Small intestine (tissue), 7 donors: ENCODE results near the gene CCR5AS.

Experiments used
- DNase-seq, 2 donors: peaks; one replicate each; pipeline versions ENCODE4 v3.0.0 to v3.0.0-alpha.2; 2013
- FAIRE-seq: peaks from 2 replicates; lab custom pipeline; 2012; peaks lifted over from hg19 to GRCh38; lab: Jason Lieb, UNC
- H3K27ac ChIP-seq, 3 donors: one replicate each; pipeline ENCODE4 v1.5.1; 2013; ENCODE audit warnings: low read length in 2 of 3, mild to moderate bottlenecking in 2 of 3, control low read depth in 1 of 3, inconsistent platforms in 1 of 3, low read depth in 1 of 3, moderate library complexity in 1 of 3
- H3K27me3 ChIP-seq, 3 donors: one replicate each; pipeline ENCODE4 v1.6.1; 2013; ENCODE audit warnings: low read length in 3 of 3, inconsistent platforms in 1 of 3; ENCODE audit not compliant: control insufficient read depth in 3 of 3, insufficient read depth in 3 of 3
- H3K36me3 ChIP-seq, 3 donors: one replicate each; pipeline ENCODE4 v1.6.1; 2013; ENCODE audit warnings: low read length in 3 of 3, inconsistent platforms in 1 of 3, low read depth in 1 of 3, mild to moderate bottlenecking in 1 of 3, moderate library complexity in 1 of 3; ENCODE audit not compliant: control insufficient read depth in 3 of 3, insufficient read depth in 2 of 3
- H3K4me1 ChIP-seq, 3 donors: one replicate each; pipeline ENCODE4 v1.6.1; 2013; ENCODE audit warnings: low read length in 2 of 3, inconsistent platforms in 1 of 3, low read depth in 1 of 3, mild to moderate bottlenecking in 1 of 3, moderate library complexity in 1 of 3; ENCODE audit not compliant: control insufficient read depth in 3 of 3, insufficient read depth in 2 of 3
- H3K4me3 ChIP-seq, 3 donors: one replicate each; pipeline ENCODE4 v1.5.1; 2013; ENCODE audit warnings: low read length in 3 of 3, control low read depth in 1 of 3, inconsistent platforms in 1 of 3, low read depth in 1 of 3, mild to moderate bottlenecking in 1 of 3, moderate library complexity in 1 of 3
- H3K9me3 ChIP-seq, 2 donors: one replicate each; pipeline ENCODE4 v1.6.1; 2013; ENCODE audit warnings: low read depth in 1 of 2, low read length in 1 of 2; ENCODE audit not compliant: control insufficient read depth in 2 of 2, insufficient read depth in 1 of 2
- WGBS, 3 donors: extraction: QIAGEN DNeasy Blood & Tissue Kit; methylation state at CpG; one replicate each; pipeline ENCODE4 v1.1.7; 2013; 5-methylcytosine and 5-hydroxymethylcytosine counted together
- donor health status: healthy with polysubstance abuse.
- donor health status: control.
- donor health status: control.
- donor health status: Bipolar disorder and iron deficiency.
- donor health status: healthy.

Gene CCR5AS

DNA sequence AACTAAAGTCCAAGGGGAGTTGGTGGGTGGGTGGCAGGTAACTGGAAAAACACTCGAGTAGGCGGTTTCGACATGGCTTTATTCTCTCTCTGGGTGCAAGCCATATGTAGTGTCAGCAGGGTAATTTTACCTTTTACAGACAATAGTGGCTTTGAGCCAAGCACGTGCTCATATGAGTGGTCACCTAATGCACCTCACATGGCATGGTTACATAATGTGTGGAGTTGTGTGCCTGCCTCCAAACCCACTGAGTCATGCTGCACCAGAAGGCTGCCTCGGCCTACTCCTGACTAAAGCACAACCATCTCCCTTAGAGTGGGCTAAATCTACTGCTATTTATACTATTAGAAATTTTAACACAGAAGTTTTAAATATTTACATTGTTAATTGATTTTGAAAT is 16.7 kb upstream of the CCR5AS start:
- H3K27ac ChIP-seq = no peak overlapping the region
- 74 to 83% (median 83%) methylated on average over 5 of the region's 5 CpGs for WGBS, 3 donors
- H3K4me3 ChIP-seq = no peak overlapping the region
- peaks cover 0 to 11% (median 1%) of the 10 kb centered on the region in 3 donors for H3K4me1 ChIP-seq
- FAIRE-seq (no peak), DNase-seq (no peak)
- H3K36me3 ChIP-seq = no peaks in the 10 kb centered on the region
- peaks cover 0 to 2% of the 10 kb centered on the region in 2 donors for H3K9me3 ChIP-seq
- no peaks in the 10 kb centered on the region for H3K27me3 ChIP-seq

DNA sequence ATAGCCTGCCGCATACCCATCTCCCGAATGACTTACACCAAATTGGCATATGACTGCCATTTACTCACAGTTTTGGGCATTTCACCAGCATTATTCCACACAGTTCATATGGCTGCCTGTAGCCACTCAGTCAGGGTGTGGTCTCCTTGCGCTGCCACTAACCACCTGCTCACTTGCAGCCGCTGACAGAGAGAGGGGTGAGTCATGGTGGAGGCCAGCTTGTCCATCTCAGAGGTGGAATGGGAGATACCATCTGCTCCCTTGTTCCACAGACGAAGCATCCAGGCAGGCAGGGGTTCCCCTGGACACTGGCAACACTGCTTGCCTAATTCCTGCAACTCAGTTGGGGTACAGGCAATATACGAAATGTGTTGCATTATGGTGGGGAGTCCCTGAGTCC is 15.8 kb upstream of the CCR5AS start:
- no peaks in the 10 kb centered on the region for H3K27me3 ChIP-seq
- no peaks in the 10 kb centered on the region for H3K36me3 ChIP-seq
- H3K4me1 ChIP-seq = peaks cover 0 to under 1% (median 0%) of the 10 kb centered on the region in 3 donors
- no peak overlapping the region for H3K4me3 ChIP-seq
- WGBS, 3 donors = 53 to 78% (median 63%) methylated on average over 6 of the region's 6 CpGs
- peaks cover 0 to 2% of the 10 kb centered on the region in 2 donors for H3K9me3 ChIP-seq
- DNase-seq (peak; percentile 33 to 70), FAIRE-seq (no peak)
- H3K27ac ChIP-seq = no peak overlapping the region

DNA sequence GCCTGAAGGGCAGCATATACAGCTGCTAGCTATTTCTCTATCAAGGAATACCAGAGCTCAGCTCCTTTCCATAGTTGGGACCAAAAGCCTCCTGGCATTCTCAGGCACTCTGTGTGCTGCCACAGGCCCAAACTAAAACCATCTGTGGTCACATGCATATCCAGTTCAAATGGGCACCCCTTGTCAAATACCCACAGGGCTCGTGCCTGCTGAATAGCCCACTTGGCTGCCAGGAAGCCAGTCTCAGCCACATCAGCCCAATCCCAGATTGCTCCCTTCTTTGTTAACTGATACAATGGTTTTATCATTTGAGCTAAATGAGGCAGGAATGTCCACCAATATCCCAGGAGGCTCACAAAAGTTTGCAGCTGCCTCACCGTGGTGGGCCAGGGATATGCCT is 14.1 kb upstream of the CCR5AS start:
- H3K27me3 ChIP-seq = no peaks in the 10 kb centered on the region
- 93 to 98% (median 94%) methylated on average over 2 of the region's 2 CpGs for WGBS, 3 donors
- no peak for FAIRE-seq
- no peak overlapping the region for H3K27ac ChIP-seq
- DNase-seq = no peak
- H3K4me3 ChIP-seq = no peak overlapping the region
- H3K36me3 ChIP-seq = no peaks in the 10 kb centered on the region
- H3K9me3 ChIP-seq = peaks cover 0 to 2% of the 10 kb centered on the region in 2 donors
- H3K4me1 ChIP-seq = peaks cover 2 to 10% (median 3%) of the 10 kb centered on the region in 3 donors

DNA sequence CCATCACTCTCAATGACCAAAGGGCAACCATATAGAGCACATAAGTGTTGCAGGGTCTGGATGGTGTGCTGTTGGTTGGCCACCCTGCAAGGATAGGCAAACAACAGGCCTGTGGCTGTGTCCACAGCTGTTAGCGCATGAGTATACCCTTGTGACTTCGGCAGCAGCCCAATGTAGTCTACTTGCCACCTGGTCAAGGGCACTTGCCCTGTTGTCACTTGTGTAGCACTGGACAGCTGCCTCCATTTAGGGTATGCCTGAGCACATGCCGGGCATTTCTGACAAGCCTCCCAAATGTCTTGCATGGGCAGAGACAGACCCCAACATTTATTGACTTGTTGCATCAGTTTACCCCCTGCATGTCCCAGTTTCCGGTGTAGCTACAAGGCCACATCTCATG is 12.9 kb upstream of the CCR5AS start:
- H3K36me3 ChIP-seq = no peaks in the 10 kb centered on the region
- H3K27me3 ChIP-seq = no peaks in the 10 kb centered on the region
- no peak overlapping the region for H3K27ac ChIP-seq
- H3K4me3 ChIP-seq = no peak overlapping the region
- DNase-seq = no peak
- peaks cover 2 to 21% (median 5%) of the 10 kb centered on the region in 3 donors for H3K4me1 ChIP-seq
- H3K9me3 ChIP-seq = peaks cover 0 to 2% of the 10 kb centered on the region in 2 donors
- no peak for FAIRE-seq
- WGBS, 3 donors = 97 to 100% (median 97%) methylated on average over 4 of the region's 4 CpGs

DNA sequence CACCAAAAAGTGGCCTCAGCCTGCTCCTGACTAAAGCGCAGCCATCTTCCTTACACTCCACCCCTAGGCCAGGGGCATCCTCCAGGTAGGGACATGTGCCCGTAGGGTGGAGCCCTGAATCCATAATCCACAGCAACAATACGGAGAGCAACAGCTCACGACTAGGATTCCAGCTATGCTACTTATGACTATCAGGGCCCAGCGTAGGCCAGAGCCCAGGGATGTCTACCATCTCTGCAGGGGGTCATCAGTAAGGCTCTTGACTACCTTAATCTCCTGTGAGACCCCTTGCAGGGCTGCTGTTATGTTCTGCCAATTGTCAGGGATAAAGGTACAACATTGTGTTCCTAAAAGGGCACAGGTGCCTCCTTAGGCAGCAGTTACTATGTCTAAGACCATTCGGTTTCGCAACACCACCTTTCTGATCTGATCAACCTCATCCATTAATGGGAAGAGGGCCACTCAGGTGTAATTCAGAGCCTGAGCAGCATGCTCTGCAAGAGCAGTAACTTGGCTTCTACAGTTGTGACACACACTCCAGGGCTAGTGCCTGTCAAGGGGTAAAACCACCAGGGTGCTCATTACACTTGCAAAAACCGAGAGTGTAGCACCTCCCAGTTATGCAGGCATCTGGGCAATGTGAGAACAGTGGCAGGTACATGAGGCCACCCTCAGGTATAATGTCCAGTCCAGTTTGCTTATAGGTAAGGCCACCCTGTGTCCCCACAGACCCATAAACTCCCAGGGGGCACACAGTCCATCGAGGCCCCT is 11.2 kb upstream of the CCR5AS start:
- DNase-seq (no peak), FAIRE-seq (no peak)
- Histone ChIP-seq H3K4me1 (peaks cover 2 to 21% (median 5%) of the 10 kb centered on the region in 3 donors), H3K9me3 (peaks cover 0 to 2% of the 10 kb centered on the region in 2 donors), H3K27me3 (no peaks in the 10 kb centered on the region), H3K4me3 (no peak overlapping the region), H3K27ac (no peak overlapping the region), H3K36me3 (no peaks in the 10 kb centered on the region)
- 83 to 85% (median 83%) methylated on average over 9 of the region's 9 CpGs for WGBS, 3 donors

DNA sequence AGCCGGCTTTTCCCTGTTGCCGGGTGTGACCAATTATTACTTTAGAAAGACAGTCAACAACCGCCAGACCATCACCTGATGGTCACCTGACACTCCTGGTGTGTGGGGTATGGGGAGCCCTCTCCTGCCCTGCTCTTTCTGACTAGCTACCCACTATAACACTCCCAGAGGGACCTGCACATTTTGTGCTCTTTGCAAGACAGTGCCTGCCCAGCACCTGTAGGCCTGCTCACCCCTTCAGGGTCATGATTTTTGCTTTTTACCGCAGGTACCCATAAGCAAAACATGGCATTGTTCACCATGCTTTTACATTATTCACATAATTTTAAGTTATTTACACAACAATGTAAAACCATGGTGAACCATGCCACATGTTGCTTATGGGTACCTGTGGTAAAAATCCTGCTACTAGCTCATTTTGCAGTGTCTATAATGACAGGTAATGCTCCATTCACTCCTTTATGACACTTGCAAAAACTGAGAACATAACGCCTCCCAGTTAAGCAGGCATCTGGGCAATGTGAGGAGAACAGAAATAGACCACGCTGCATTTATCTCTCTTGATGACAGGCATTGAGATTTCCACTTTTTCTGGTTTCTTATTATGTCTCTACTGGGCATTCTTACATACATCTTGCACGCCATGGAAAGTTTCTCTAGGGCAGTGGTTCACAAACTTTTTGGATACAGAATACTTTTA is 10.1 kb upstream of the CCR5AS start:
- peak overlapping the region in 2 of 3 donors; percentile 32 to 58 for H3K27ac ChIP-seq
- H3K4me3 ChIP-seq = no peak overlapping the region
- DNase-seq = peak in 1 of 2 donors; percentile 59
- no peak for FAIRE-seq
- H3K36me3 ChIP-seq = no peaks in the 10 kb centered on the region
- WGBS, 3 donors = 55 to 74% (median 64%) methylated on average over 7 of the region's 7 CpGs
- peaks cover 2 to 21% (median 7%) of the 10 kb centered on the region in 3 donors for H3K4me1 ChIP-seq
- H3K9me3 ChIP-seq = peaks cover 0 to 2% of the 10 kb centered on the region in 2 donors
- H3K27me3 ChIP-seq = no peaks in the 10 kb centered on the region

DNA sequence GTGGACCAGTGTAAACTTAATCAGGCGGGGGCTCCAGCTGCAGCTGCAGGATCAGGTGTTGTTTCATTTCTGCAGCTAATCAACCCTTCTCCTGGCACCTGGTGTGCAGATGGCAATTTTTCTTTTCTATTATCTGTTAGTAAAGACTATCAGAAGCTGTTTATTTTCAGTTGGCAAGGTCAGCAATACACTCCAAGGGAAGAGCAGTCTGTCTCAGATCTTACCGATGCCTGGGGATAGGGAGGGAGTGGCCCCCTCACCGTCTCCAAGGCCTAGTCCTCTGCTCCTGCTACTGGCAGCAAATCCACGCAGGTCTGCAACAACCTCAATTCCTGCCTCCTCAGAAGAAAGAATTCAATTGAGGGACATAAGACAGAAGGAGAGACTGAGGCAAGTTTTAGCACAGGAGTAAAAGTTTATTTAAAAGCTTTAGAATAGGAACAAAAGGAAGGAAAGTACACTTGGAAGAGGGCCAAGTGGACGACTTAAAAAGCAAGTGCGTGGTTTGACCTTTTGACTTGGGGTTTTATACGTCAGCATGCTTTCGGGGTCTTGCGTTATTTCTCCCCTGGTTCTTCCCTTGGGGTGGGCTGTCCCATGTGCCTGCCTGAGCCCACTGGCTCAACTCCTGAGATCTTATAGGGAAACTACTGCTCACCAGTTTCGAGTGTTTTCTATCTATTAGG is 9.4 kb upstream of the CCR5AS start:
- DNase-seq = peak; percentile 50 to 64
- WGBS, 3 donors = 7 to 32% (median 14%) methylated on average over 10 of the region's 10 CpGs
- peak overlapping the region in 2 of 3 donors; percentile 32 to 58 for H3K27ac ChIP-seq

DNA sequence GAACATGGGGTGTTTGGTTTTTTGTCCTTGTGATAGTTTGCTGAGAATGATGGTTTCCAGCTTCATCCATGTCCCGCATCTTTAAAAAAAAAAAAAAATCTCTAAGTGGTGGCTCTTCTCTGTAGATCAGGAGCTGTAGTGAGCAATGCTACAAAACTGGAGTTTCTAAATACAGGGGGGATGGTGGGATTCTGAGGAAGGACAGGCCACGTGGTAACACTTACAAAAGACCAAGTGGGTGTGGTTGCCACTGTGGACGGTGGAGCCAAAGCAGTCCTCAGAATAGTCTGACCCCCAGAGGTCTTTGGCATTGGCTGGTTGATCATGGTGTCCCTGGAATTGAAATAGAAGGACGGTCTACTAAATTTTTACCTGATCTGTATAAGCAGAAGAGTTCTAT is 7.9 kb upstream of the CCR5AS start:
- FAIRE-seq = no peak
- no peak for DNase-seq
- Histone ChIP-seq H3K27ac (no peak overlapping the region), H3K4me1 (peaks cover 2 to 21% (median 7%) of the 10 kb centered on the region in 3 donors), H3K36me3 (peaks cover 0 to 4% (median 0%) of the 10 kb centered on the region in 3 donors), H3K9me3 (peaks cover 0 to 2% of the 10 kb centered on the region in 2 donors), H3K27me3 (no peaks in the 10 kb centered on the region), H3K4me3 (no peak overlapping the region)
- 74 to 84% (median 84%) methylated on average over 4 of the region's 4 CpGs for WGBS, 3 donors

More for the DNA sequence above, 9.4 kb upstream of the CCR5AS start:
- Histone ChIP-seq H3K4me3 (no peak overlapping the region), H3K36me3 (no peaks in the 10 kb centered on the region), H3K4me1 (peaks cover 2 to 21% (median 7%) of the 10 kb centered on the region in 3 donors), H3K27me3 (no peaks in the 10 kb centered on the region), H3K9me3 (peaks cover 0 to 2% of the 10 kb centered on the region in 2 donors)
- FAIRE-seq = no peak
